NCI-H1930 (cell line): Measurements from ENCODE around the gene PLEKHA1.

Experiments used
- DNase-seq, 2 experiments: peaks; one replicate each; lab custom pipeline; 2025; lab: John Stamatoyannopoulos, UW

The PLEKHA1 gene

GRCh38 chr10:122374237-122374858, at the start of gene PLEKHA1:
TSS of gene PLEKHA1 (plus strand) at chr10:122374708. CDS start at chr10:122393201, 18,493 bp downstream.
- peak; percentile 66 to 90 for DNase-seq

- DNase-seq, result no peak
These were observed 49.3 kb upstream of the PLEKHA1 start for GRCh38 chr10:122325235-122325634.

DNA sequence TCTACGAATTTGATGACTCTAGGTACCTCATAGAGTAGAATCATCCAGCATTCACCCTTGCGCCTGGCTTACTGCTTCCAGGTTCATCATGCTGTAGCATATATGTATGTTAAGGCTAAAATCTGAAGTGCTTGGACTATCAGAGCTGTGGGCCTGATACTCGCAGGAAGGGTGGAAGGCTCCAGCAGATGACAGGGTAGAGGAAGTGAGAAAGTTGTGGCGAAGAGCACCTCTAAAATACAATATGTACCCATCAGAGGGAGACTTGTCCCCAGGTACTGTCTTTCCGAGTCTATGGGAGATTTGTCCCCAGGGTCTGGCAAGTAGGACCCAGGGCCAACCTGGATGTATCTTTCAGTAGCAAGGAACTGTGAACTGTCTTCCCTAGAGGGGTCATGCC, 48.1 kb upstream of the PLEKHA1 start:
- DNase-seq, result no peak

DNA sequence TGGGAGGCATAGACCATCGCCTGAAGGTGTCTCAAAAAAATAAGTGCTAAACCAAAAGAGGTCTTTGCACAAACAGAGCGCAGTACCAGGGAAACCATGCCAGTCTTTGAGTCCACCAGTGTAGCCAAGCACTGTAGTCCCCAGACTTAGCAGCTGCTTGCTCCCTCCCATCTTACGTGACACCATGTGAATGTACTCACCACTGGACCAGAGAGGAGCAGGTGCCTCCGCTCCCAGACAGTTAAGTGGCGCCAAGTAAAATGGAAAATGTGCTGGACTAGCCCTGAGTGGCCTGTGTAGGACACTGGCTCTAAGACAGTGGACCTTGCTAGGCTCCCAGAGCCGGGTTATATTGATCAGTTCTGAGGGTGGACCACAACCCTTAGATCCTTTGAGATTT, 47.7 kb upstream of the PLEKHA1 start:
- no peak for DNase-seq

DNA sequence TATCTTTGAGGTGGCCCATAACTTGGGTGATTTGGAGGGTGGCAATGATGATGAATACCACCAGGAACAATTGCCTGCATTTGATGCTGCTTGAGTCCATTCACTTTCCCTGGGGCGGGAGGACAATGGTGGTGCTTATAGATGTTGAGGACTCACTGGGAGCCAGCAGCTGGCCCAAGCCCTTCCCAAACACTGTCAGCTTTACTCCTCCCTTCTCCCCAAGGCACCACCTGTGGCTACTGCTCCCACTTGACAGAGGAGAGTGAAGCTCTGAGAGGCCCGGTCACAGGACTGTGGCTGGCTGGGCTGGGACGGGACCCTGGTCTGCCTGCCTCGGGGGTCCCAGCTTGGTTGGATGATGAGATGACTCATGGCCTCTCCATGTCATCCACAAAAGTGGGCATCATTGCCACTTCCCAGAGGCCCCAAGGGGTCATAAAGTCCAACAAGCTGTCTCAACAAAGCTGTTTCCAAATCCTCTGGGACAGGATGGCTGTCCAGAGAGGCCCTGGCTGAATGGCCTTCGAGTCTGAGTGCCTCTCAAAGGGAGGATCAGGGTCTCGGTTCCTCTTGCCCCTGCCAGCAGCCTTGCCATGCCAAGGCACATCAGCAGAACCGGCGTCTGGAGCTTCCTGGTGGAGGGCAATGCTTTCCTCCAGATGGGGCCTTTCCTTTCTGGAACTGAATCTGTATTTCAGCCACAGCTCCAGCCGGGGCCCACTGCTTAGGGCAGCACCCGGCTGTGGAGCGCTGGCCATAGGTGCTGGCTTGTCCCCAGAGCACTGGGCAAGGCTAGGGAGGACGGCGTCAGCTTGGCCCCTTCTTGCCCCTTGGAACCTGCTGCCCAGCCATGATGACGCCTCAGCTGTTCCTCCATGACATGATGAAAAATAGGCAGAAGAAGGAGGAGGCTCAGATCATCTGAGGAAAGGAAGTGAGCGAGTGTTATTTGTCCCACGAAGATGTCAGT, 47.0 kb upstream of the PLEKHA1 start:
- no peak for DNase-seq

DNA sequence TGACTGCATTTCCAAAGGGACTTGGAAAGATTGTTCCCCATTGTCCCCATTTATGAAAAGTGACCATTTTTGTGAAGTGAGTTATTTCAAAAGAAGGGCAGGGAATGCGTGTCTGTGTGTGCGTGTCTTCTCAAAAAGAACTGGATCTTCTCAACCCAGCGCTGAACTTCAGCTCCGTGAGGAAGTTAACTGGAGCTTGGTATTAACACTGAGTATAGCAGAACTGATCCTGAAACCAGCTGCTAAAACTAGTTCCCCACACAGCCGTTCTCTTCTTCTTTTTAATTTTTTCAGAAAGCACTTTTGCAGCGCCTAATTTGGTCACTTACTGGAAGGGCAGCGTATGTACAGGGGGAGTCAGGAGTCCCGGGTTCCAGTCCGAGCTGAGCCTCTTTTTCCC, 45.8 kb upstream of the PLEKHA1 start:
- no peak for DNase-seq

- no peak for DNase-seq
These were observed 45.1 kb upstream of the PLEKHA1 start for GRCh38 chr10:122329416-122329815.

DNA sequence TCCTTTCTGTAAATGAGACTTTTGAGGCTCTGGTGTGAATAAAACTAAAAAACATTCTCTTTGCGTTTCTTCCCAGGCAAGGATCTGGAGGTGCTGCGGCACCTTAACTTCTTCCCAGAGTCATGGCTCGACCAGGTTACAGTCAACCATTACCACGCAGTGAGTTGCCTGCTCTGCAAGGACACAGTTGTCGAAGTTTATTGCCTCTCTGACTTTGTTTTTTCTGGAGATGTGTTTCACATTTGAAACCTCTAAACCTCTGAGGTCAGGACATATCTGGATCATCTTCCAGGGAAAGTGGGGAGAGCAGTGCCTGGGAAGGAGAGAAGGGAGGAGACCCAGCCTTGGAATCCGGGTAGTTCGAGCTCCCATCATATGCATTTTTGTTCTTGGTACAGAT, 43.4 kb upstream of the PLEKHA1 start:
- DNase-seq, result no peak

- DNase-seq, result no peak
These were observed 42.7 kb upstream of the PLEKHA1 start for GRCh38 chr10:122331615-122332446.

DNA sequence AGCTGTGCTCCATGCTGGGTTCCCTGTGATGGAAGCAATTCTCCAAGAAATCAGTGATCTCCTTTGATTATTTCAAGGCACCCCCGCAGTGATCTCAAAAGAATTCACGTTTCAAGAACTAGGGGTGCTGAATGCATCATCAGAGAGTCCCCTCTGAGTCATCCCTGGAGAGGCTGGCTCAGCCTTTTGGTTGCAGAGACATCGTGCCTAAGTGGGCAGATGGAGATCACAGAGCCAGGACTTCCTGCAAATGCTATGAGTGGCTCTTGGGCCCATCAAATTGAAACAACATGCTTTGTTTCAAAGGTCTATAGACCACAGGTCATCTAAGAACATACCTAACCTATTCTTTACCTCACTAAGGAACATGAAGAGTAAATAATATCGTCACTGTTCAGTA, 41.5 kb upstream of the PLEKHA1 start:
- no peak for DNase-seq

GRCh38 chr10:122336332-122336731, 38.2 kb upstream of the PLEKHA1 start:
- DNase-seq, result no peak

GRCh38 chr10:122336961-122337360, 37.5 kb upstream of the PLEKHA1 start:
- DNase-seq, result no peak

DNA sequence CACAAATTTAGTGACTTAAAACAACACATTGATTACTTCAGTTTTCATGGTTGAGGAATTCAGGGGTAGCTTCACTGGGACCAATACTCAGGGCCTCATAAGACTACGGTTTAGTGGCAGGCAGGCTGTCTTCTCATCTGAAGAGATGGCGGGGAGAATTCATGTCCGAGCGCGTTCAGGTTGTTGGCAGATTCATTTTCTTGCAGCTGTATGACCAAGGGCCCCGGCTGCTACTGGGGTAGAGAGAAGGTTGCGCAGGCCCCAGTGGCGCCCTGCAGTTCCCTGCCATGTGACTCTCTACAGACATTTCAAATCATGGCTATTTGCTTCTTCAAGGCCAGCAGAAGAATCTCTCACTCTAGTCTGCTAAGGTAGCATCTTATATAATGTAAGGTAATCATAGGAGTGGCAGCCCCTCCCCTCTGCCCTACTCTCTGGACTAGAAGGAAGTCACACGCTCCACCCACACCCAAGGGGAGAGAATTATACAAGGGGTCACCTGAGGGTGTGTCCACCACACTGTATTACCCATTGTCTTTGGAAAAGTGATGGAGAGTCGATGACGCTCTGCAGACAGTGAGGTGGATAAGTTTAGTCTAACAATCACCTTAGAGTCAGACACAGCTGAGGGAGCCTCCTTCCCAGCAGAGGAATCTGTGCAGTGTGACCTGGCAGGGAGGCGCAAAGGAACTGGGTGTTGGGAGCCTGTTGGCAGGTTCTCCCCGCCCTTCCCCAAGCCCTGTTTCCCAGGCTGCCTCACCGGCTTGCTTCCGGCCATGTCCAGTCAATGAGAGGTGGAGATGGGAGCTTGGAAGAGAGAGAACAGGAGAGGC, 35.7 kb upstream of the PLEKHA1 start:
- DNase-seq, result no peak

- no peak for DNase-seq
These were observed 33.2 kb upstream of the PLEKHA1 start for GRCh38 chr10:122341141-122341810.

GRCh38 chr10:122342293-122343134, 32.0 kb upstream of the PLEKHA1 start:
- DNase-seq, result no peak

DNA sequence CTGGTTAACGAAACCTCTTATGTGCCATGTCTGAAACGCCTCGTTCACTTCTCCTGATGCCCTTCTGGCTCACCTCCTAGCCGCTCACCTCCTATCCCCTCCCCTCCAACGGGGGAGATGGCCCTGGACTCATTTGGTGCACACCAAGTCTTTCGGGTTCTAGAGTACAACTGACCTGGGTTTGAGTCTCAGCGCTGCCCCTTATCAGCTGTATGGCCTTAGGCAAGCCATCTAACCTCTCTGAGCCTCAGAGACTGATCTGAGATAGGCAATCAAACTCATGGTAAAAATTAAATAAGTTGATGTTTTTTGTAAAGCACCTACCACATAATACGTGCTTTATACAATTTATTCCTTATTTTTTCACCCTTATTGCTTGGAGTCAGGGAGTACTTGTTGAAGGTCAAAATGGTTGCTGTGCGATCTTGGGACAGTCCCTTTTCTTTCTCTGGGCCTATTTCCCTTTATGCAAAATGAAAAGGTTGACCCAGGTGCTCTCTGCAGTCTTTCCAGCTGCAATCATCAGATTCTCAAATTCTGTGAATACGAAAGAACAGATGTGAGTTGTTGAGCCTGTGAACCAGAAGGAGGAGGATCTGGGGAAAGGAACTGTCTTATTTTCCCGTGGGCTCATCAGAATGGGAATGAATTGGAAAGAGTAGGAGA, 31.2 kb upstream of the PLEKHA1 start:
- DNase-seq, result no peak

- DNase-seq, result no peak
These were observed 30.6 kb upstream of the PLEKHA1 start for GRCh38 chr10:122343936-122344335.

DNA sequence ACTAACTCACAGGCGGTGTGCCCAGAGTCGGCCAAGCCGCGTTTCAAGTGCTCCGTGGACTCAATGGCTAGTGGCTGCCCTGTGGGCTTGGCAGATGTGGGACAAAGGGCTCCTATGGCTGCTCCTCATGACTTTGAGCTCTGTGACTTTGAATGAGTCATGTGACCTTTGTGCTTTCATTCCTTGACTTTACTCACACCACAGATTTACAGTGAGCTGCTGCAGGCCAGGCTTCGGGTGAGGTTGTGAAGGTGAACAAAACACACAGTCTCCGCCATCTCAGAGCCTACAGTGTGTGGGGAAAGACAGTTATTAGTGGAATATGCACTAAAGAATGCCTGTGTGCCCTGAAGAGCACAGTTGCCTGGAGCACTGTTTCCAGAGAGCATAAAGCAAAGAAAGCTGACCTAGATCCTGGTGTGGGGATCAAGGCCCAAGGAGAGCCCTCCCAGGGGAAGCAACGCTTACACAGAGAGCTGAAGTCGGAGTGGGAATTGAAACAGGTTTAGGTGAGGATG, 29.7 kb upstream of the PLEKHA1 start:
- DNase-seq, result no peak

DNA sequence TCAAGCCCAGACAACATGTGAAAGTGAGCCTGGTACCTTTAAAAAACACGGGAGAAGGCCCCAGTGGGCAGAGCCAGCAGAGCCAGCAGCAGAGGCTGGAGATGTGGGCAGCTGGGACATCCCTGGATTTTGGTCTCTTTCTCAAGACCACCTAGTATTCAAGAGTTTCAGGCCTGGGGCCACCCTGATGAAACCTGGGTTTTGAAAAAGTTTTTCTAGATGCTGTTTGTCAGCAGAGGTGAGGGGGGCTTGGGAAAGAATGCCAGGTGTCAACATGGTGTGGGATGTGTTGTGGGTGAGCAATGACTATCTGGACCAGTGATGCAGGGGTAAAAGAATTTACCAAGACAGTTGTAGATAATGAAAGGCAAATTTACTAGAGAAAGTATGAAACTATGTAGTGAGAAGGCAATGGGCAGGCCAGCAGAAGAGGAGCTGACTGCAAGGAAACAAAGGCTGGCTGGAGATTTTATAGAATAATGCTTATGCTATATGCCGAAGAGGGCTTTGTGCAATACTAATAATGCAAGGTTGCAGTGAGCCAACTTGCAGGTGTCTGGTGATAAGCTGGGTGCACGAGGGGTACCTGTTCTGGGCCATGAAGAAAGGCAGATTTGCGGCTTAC, 28.1 kb upstream of the PLEKHA1 start:
- no peak for DNase-seq
